Liver (tissue), 9 donors: ENCODE results near the gene WDR27. TPM values are rescaled to one million over a fixed set of nuclear protein-coding genes. Genes with fewer than 3 reads are reported as not detected.
A peak's percentile ranks its signal among the peaks of the same experiment; 100 is the strongest.

Source experiments
- DNase-seq: peaks from one replicate; pipeline ENCODE4 v3.0.0-alpha.2; 2017; ENCODE audit warnings: low spot score
- H3K27ac ChIP-seq, 2 donors: one replicate each; pipeline ENCODE4 v1.7.0; 2013; ENCODE audit warnings: inconsistent platforms in 2 of 2, low read length in 2 of 2, control low read depth in 1 of 2, low read depth in 1 of 2, mild to moderate bottlenecking in 1 of 2
- H3K27me3 ChIP-seq, 4 donors: one replicate each; pipeline versions ENCODE4 v1.6.1 to v1.7.0; 2013; ENCODE audit warnings: low read length in 3 of 4, inconsistent platforms in 1 of 4, mild to moderate bottlenecking in 1 of 4, moderate library complexity in 1 of 4; ENCODE audit not compliant: control insufficient read depth in 4 of 4, insufficient read depth in 4 of 4
- H3K36me3 ChIP-seq, 4 donors: one replicate each; pipeline versions ENCODE4 v1.6.1 to v1.7.0; 2013; ENCODE audit warnings: low read length in 3 of 4, mild to moderate bottlenecking in 3 of 4, low read depth in 1 of 4, moderate library complexity in 1 of 4; ENCODE audit not compliant: control insufficient read depth in 4 of 4, insufficient read depth in 3 of 4
- H3K4me1 ChIP-seq, 4 donors: one replicate each; pipeline versions ENCODE4 v1.6.1 to v1.7.0; 2013; ENCODE audit warnings: low read length in 3 of 4, mild to moderate bottlenecking in 3 of 4, moderate library complexity in 1 of 4; ENCODE audit not compliant: control insufficient read depth in 4 of 4, insufficient read depth in 4 of 4
- H3K4me3 ChIP-seq, 3 donors: one replicate each; pipeline versions ENCODE4 v1.6.1 to v1.7.0; 2013; ENCODE audit warnings: low read length in 3 of 3, control low read depth in 1 of 3, low read depth in 1 of 3, mild to moderate bottlenecking in 1 of 3
- H3K9ac ChIP-seq, 2 donors: one replicate each; pipeline ENCODE4 v1.7.0; 2013; ENCODE audit warnings: low read length in 2 of 2, mild to moderate bottlenecking in 2 of 2, moderate library complexity in 2 of 2, control low read depth in 1 of 2, low read depth in 1 of 2
- H3K9me3 ChIP-seq, 4 donors: one replicate each; pipeline versions ENCODE4 v1.6.1 to v1.7.0; 2013; ENCODE audit warnings: low read length in 3 of 4; ENCODE audit not compliant: control insufficient read depth in 4 of 4
- ATF3 ChIP-seq: IDR thresholded peaks from 2 replicates; pipeline ENCODE4 v1.6.1; 2016; ENCODE audit warnings: antibody characterized with exemption
- CTCF ChIP-seq: fragments of 150-350 bp; IDR thresholded peaks from 2 replicates; pipeline ENCODE4 v1.5.1; 2017; ENCODE audit warnings: improper control_type of control experiment, low read depth, low read length; ENCODE audit not compliant: missing input control
- EGR1 ChIP-seq, 2 donors: IDR thresholded peaks; 2 replicates each; pipeline ENCODE4 v1.6.1; 2016 to 2018; ENCODE audit warnings: antibody characterized with exemption in 2 of 2, low read depth in 2 of 2
- FOXA1 ChIP-seq: IDR thresholded peaks from 2 replicates; pipeline ENCODE4 v1.6.1; 2016; ENCODE audit warnings: antibody characterized with exemption
- FOXA2 ChIP-seq: IDR thresholded peaks from 2 replicates; pipeline ENCODE4 v1.6.1; 2016; ENCODE audit warnings: antibody characterized with exemption
- GABPA ChIP-seq, 2 donors: IDR thresholded peaks in 1 of 2; conservative IDR thresholded peaks in 1 of 2; 2 replicates each; pipeline ENCODE4 v1.6.1; 2016; ENCODE audit warnings: antibody characterized with exemption in 2 of 2, mild to moderate bottlenecking in 1 of 2, moderate library complexity in 1 of 2
- HNF4A ChIP-seq, 2 donors: conservative IDR thresholded peaks; 2 replicates each; pipeline ENCODE4 v1.6.1; 2016; ENCODE audit warnings: antibody characterized with exemption in 2 of 2, mild to moderate bottlenecking in 2 of 2
- HNF4G ChIP-seq: IDR thresholded peaks from 2 replicates; pipeline ENCODE4 v1.6.1; 2016; ENCODE audit warnings: antibody characterized with exemption
- JUND ChIP-seq, 2 donors: IDR thresholded peaks; 2 replicates each; pipeline ENCODE4 v1.6.1; 2016; ENCODE audit warnings: antibody characterized with exemption in 2 of 2
- MAX ChIP-seq: IDR thresholded peaks from 2 replicates; pipeline ENCODE4 v1.6.1; 2016; ENCODE audit warnings: antibody characterized with exemption
- NR2F2 ChIP-seq: IDR thresholded peaks from 2 replicates; pipeline ENCODE4 v1.6.1; 2016; ENCODE audit warnings: antibody characterized with exemption
- RAD21 ChIP-seq, 2 donors: IDR thresholded peaks; 2 replicates each; pipeline ENCODE4 v1.6.1; 2016; ENCODE audit warnings: antibody characterized with exemption in 2 of 2, mild to moderate bottlenecking in 2 of 2
- REST ChIP-seq: IDR thresholded peaks from 2 replicates; pipeline ENCODE4 v1.6.1; 2016; ENCODE audit warnings: antibody characterized with exemption, mild to moderate bottlenecking
- RXRA ChIP-seq, 2 donors: IDR thresholded peaks; 2 replicates each; pipeline ENCODE4 v1.6.1; 2017 to 2018; ENCODE audit warnings: antibody characterized with exemption in 2 of 2, mild to moderate bottlenecking in 1 of 2
- SP1 ChIP-seq: IDR thresholded peaks from 2 replicates; pipeline ENCODE4 v1.6.1; 2018; ENCODE audit warnings: antibody characterized with exemption, mild to moderate bottlenecking
- TAF1 ChIP-seq: conservative IDR thresholded peaks from 2 replicates; pipeline ENCODE4 v1.6.1; 2016; ENCODE audit warnings: antibody characterized with exemption, mild to moderate bottlenecking
- YY1 ChIP-seq: IDR thresholded peaks from 2 replicates; pipeline ENCODE4 v1.6.1; 2016; ENCODE audit warnings: antibody characterized with exemption, mild to moderate bottlenecking
- WGBS: extraction: QIAGEN DNeasy Blood & Tissue Kit; methylation state at CpG from one replicate; pipeline ENCODE4 v1.1.7; 2013; 5-methylcytosine and 5-hydroxymethylcytosine counted together
- polyA plus RNA-seq, 2 donors: library from polyadenylated mRNA; stranded (reverse) in 1 of 2; unstranded in 1 of 2; fragments of 200-250 nt in 1 of 2; fragments of >200 nt in 1 of 2; fragmentation: Nextera tagmentation in 1 of 2; extraction: Ambion mirVana in 1 of 2; gene quantifications; one replicate each; pipeline versions ENCODE4 v1.2.1 to v1.2.3, GENCODE V29; 2013 to 2015
- total RNA-seq, 2 donors: library from RNA; depleted of rRNA; stranded (reverse); fragments of >200 nt; gene quantifications; one replicate each; pipeline ENCODE4 v1.2.3, GENCODE V29; 2014
- donor health status: healthy.
- donor health status: healthy.
- donor health status: healthy.
- donor health status: healthy.
- donor health status: healthy.

WDR27 gene
- total and polyA plus RNA-seq, 4 donors, result 3.7 to 20.1 (median 7.7) TPM

- TF ChIP-seq FOXA2 (no peak), FOXA1 (no peak), HNF4G (no peak), HNF4A (conservative IDR thresholded peaks at IDR 0.05) (no peak), JUND (IDR thresholded peaks at IDR 0.05) (no peak), REST (no peak), NR2F2 (no peak), EGR1 (IDR thresholded peaks at IDR 0.05; ENCODE audit: low read depth in 2 of 2) (no peak), TAF1 (no peak), RXRA (IDR thresholded peaks at IDR 0.05) (no peak), ATF3 (no peak), MAX (no peak)
- no peaks in the 10 kb centered on the region for H3K9me3 ChIP-seq
- no peak overlapping the region for H3K4me3 ChIP-seq
- WGBS, result 98% methylated on average over 5 of the region's 5 CpGs
- peaks cover 3 to 32% (median 14%) of the 10 kb centered on the region in 4 donors for H3K36me3 ChIP-seq
- no peaks in the 10 kb centered on the region for H3K4me1 ChIP-seq
- no peaks in the 10 kb centered on the region for H3K27me3 ChIP-seq
- DNase-seq, result no peak
- no peak overlapping the region for H3K27ac ChIP-seq
- no peak overlapping the region for H3K9ac ChIP-seq
Measured at GRCh38 chr6:169671563-169671962, 30.3 kb downstream of the WDR27 start.

- no peak overlapping the region for H3K4me3 ChIP-seq
Measured at GRCh38 chr6:169669889-169670288, 31.9 kb downstream of the WDR27 start.

More at GRCh38 chr6:169669889-169670288, 31.9 kb downstream of the WDR27 start:
- no peak for DNase-seq
- Histone ChIP-seq H3K36me3 (peaks cover 4 to 41% (median 19%) of the 10 kb centered on the region in 4 donors), H3K27ac (peak overlapping the region in 1 of 2 donors; percentile 47), H3K4me1 (no peaks in the 10 kb centered on the region), H3K9ac (no peak overlapping the region), H3K27me3 (no peaks in the 10 kb centered on the region), H3K9me3 (no peaks in the 10 kb centered on the region)
- 70% methylated on average over 7 of the region's 7 CpGs for WGBS
- TF ChIP-seq CTCF (no peak), HNF4A (conservative IDR thresholded peaks at IDR 0.05) (no peak), FOXA1 (no peak), MAX (no peak), GABPA (IDR thresholded peaks at IDR 0.05 in 1 of 2, conservative IDR thresholded peaks at IDR 0.05 in 1 of 2) (no peak), RAD21 (IDR thresholded peaks at IDR 0.05) (peak; percentile 6 to 13), HNF4G (no peak), YY1 (no peak), EGR1 (IDR thresholded peaks at IDR 0.05; ENCODE audit: low read depth in 2 of 2) (no peak), TAF1 (no peak), REST (no peak), ATF3 (no peak), RXRA (IDR thresholded peaks at IDR 0.05) (no peak), FOXA2 (no peak), SP1 (peak; percentile 40), NR2F2 (peak; percentile 82)
